Spinal cord (tissue), 10 donors: Measurements from ENCODE around the gene CRYBG1. TPM values are rescaled to one million over a fixed set of nuclear protein-coding genes. Genes with fewer than 3 reads are reported as not detected.
A peak's percentile ranks its signal among the peaks of the same experiment; 100 is the strongest.

Source experiments
- DNase-seq, 6 donors: peaks; one replicate each; pipeline versions ENCODE4 v3.0.0 to v3.0.0-alpha.2; 2013 to 2015; ENCODE audit warnings: low spot score in 6 of 6, low read depth in 4 of 6
- H3K27ac ChIP-seq: one replicate; pipeline ENCODE4 v1.5.1; 2013; ENCODE audit warnings: low read depth, low read length, control low read depth
- H3K27me3 ChIP-seq: one replicate; pipeline ENCODE4 v1.6.1; 2013; ENCODE audit warnings: low read length; ENCODE audit not compliant: control insufficient read depth, insufficient read depth
- H3K36me3 ChIP-seq: one replicate; pipeline ENCODE4 v1.6.1; 2013; ENCODE audit warnings: low read length; ENCODE audit not compliant: control insufficient read depth, insufficient read depth
- H3K4me1 ChIP-seq: one replicate; pipeline ENCODE4 v1.6.1; 2013; ENCODE audit warnings: low read length; ENCODE audit not compliant: control insufficient read depth, insufficient read depth
- H3K4me3 ChIP-seq: one replicate; pipeline ENCODE4 v1.5.1; 2013; ENCODE audit warnings: low read depth, low read length, control low read depth
- H3K9me3 ChIP-seq: one replicate; pipeline ENCODE4 v1.6.1; 2013; ENCODE audit warnings: low read length; ENCODE audit not compliant: control insufficient read depth, insufficient read depth
- WGBS: methylation state at CpG from one replicate; pipeline ENCODE4 v1.1.5; 2013; ENCODE audit warnings: missing lambda C conversion rate; ENCODE audit not compliant: insufficient coverage; 5-methylcytosine and 5-hydroxymethylcytosine counted together
- polyA plus RNA-seq, 2 donors: library from polyadenylated mRNA; unstranded; fragments of 120-200 nt; gene quantifications; one replicate each; pipeline ENCODE4 v1.2.1, GENCODE V29; 2013; ENCODE audit not compliant: insufficient read length in 2 of 2
- total RNA-seq, 2 donors: library from RNA; depleted of rRNA in 1 of 2; stranded (reverse); fragments of 120-200 nt in 1 of 2; fragments of >200 nt in 1 of 2; gene quantifications; one replicate each; pipeline versions ENCODE4 v1.2.3 to v1.2.4, GENCODE V29; 2013 to 2014
- donor health status: healthy.

Gene CRYBG1
- total and polyA plus RNA-seq, 4 donors: 0.97 to 3.4 (median 2.0) TPM

DNA sequence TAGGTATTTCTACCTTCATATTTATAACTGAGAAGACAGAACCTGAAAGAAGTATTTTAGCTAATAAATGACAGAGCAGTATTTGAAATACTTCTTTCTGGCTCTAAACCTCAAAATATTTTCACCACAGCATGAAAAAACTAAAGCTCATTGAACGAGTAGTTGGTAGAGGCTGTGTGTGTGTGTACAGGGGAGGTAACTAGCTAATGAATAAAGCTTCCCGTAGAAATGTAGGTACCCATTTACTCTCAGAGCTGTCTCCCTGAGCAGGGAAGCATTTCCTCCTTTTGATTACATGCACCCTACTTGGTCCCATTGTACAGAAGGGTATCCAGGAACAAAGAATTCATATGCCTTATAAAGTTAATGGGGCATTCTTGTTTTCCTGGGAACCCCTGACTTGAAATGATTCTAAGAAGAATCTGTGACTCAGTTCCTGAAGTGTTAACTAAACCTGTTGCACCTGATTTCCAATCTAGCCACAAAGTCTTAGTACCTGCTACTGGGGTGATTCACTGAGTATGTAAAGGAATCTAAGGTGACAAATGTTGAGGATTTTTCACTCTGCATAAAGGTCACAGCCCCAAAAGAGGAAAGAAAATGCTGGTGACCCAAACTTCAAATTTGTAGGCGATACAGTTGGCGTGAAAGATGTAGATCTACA, 12.5 kb downstream of the CRYBG1 start:
- no peak for DNase-seq
- no peak overlapping the region for H3K4me3 ChIP-seq
- no CpG with 5 or more reads among the region's 4 CpGs for WGBS
- no peaks in the 10 kb centered on the region for H3K9me3 ChIP-seq
- no peaks in the 10 kb centered on the region for H3K27me3 ChIP-seq
- no peaks in the 10 kb centered on the region for H3K36me3 ChIP-seq
- no peak overlapping the region for H3K27ac ChIP-seq
- H3K4me1 ChIP-seq: no peaks in the 10 kb centered on the region

DNA sequence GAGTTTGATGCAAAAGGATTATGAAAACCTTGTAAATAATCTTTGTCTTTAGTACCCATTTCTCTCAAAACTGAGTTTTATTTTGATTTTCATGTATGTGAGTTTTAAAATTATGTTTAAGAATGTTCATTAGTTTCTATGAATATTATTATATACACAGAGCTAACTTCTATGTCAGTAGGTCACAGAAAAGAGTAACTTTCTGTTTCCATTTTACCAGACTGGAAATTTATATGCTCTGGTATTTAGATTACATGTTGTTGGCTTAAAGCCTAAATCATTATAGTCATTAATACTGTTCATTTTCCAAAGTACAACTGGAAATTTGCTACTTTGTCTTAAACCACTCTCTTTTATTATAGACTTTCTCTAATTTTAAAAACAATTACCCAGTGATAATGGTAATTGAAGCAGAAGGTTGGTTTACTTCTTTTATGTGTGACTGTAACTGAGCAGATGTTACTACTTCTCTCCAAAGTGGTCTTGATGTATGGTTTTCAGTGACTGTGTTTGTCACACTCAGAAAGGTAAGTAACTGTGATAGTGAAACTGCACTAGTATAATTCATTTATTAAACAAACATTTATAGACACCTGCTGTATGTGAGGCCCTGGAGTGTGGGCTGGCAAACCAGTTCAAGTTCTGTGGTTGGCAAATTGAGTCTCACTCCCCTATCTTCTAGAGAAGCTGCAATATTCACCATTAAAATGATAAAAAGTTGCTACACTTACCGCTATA, 13.2 kb downstream of the CRYBG1 start:
- WGBS: no CpG with 5 or more reads among the region's 1 CpG
- Histone ChIP-seq H3K36me3 (no peaks in the 10 kb centered on the region), H3K9me3 (no peaks in the 10 kb centered on the region), H3K27me3 (no peaks in the 10 kb centered on the region), H3K4me1 (no peaks in the 10 kb centered on the region), H3K4me3 (no peak overlapping the region), H3K27ac (no peak overlapping the region)
- no peak for DNase-seq

DNA sequence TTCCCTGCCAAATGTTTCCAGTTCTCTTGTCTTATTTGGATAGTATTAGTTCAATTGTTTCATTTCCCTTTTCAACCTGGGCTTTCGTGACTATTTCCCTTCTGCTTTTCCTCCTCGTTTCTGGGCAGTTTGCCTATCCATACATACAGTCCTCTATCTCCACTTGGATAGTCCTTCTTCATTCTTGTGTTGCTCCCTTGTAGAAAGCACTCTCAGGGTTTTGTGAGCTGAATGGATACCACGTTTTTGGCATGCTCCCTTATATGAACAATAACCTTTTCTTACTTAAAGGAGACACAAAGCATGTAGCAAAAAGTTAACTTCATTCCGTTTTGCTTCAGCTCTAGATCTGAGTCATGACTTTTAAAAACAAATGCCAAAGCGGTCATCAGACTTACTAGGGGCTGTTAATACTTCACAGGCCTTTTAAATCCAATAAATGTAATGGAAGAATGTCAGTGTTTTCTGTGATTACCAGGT, 16.6 kb downstream of the CRYBG1 start:
- peak in 1 of 6 donors; percentile 14 for DNase-seq
- no peaks in the 10 kb centered on the region for H3K4me1 ChIP-seq
- no peak overlapping the region for H3K27ac ChIP-seq
- WGBS: 50% methylated on average over 2 of the region's 5 CpGs
- no peaks in the 10 kb centered on the region for H3K9me3 ChIP-seq
- no peak overlapping the region for H3K4me3 ChIP-seq
- H3K36me3 ChIP-seq: no peaks in the 10 kb centered on the region
- H3K27me3 ChIP-seq: no peaks in the 10 kb centered on the region

DNA sequence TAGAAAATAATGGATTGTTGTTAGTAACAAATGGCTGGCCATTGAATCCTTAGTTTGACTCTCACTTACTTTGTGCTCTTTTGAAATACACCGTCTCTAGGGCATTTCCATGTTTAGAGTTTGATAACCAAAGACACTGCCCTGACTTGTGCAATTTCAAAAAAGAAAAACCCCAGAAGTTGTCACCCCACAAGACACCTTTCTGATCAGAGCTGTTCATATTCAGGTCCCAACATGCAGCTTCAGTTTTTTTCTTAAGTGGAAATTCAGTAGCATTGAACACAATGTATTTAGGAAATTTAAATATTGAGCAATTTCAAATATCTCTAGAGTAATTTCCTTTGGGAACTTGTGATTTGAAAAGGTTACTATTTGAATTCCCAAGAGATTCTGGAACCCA, 19.4 kb downstream of the CRYBG1 start:
- no peaks in the 10 kb centered on the region for H3K4me1 ChIP-seq
- WGBS: 100% methylated on average over 1 of the region's 1 CpG
- H3K27me3 ChIP-seq: no peaks in the 10 kb centered on the region
- H3K27ac ChIP-seq: no peak overlapping the region
- no peaks in the 10 kb centered on the region for H3K36me3 ChIP-seq
- DNase-seq: no peak
- no peak overlapping the region for H3K4me3 ChIP-seq
- no peaks in the 10 kb centered on the region for H3K9me3 ChIP-seq

DNA sequence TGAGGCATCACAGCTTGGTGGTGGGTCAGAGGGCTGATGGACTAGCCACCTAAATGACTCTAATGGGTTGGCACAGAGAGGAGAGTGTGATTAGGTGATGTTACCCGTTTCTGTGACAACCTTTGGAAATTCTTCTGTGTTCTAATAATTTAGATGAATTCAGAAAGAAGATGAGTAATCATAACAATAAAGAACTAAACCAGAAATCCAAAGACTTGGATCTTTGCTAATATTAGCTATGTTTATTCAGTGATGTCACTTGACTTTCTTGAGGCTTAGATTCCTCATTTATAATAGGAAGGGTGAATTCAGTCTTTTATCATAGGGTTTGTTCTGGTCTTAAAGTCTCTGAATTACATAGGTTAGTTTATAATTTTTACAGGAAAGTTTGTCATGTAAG, 19.9 kb downstream of the CRYBG1 start:
- no peaks in the 10 kb centered on the region for H3K27me3 ChIP-seq
- no peak for DNase-seq
- no CpG with 5 or more reads among the region's 1 CpG for WGBS
- H3K4me1 ChIP-seq: no peaks in the 10 kb centered on the region
- no peaks in the 10 kb centered on the region for H3K9me3 ChIP-seq
- no peak overlapping the region for H3K27ac ChIP-seq
- H3K4me3 ChIP-seq: no peak overlapping the region
- no peaks in the 10 kb centered on the region for H3K36me3 ChIP-seq

DNA sequence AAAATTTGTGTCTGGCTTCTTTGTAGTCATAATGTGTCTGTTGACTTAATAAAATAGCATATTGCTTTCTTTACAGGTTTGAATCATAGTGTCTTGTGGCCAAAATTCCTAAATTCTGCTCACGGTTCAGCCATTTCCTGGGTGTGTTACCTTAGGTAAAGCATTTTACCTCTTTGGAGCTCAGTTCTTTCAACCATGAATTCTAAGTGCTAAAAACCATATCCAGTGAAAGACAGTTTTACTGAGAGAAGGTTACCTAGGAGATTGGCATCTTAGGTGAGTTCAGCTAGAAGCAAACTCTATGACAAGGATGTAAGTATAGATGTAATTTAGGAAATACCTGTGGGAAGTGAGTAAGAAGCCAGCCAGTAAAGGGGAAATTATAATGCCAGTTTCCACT, 20.7 kb downstream of the CRYBG1 start:
- H3K4me1 ChIP-seq: no peaks in the 10 kb centered on the region
- H3K4me3 ChIP-seq: no peak overlapping the region
- no peak for DNase-seq
- WGBS: 100% methylated on average over 1 of the region's 1 CpG
- no peak overlapping the region for H3K27ac ChIP-seq
- no peaks in the 10 kb centered on the region for H3K36me3 ChIP-seq
- no peaks in the 10 kb centered on the region for H3K9me3 ChIP-seq
- H3K27me3 ChIP-seq: no peaks in the 10 kb centered on the region

DNA sequence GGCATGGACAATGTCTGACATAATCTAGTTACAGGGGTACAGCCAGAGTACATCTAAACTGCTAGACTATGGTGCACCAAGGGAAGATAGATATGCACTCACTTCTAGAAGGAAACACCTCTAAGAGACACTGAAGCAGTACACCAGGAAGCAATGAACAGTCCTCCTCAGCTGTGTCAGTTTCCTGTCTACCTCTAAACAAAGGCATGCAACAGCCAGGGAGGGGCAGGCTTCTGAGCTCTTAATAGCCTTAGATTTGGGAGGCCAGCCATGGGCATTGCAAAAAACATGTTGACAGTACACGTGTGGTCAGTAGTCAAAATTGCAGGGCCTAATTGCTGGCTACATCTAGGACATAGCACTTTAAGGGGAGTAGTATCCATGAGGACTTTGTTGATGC, 21.4 kb downstream of the CRYBG1 start:
- H3K27me3 ChIP-seq: no peaks in the 10 kb centered on the region
- no peak overlapping the region for H3K4me3 ChIP-seq
- H3K9me3 ChIP-seq: no peaks in the 10 kb centered on the region
- DNase-seq: no peak
- no peaks in the 10 kb centered on the region for H3K4me1 ChIP-seq
- no peak overlapping the region for H3K27ac ChIP-seq
- H3K36me3 ChIP-seq: no peaks in the 10 kb centered on the region
- 50% methylated on average over 1 of the region's 1 CpG for WGBS

DNA sequence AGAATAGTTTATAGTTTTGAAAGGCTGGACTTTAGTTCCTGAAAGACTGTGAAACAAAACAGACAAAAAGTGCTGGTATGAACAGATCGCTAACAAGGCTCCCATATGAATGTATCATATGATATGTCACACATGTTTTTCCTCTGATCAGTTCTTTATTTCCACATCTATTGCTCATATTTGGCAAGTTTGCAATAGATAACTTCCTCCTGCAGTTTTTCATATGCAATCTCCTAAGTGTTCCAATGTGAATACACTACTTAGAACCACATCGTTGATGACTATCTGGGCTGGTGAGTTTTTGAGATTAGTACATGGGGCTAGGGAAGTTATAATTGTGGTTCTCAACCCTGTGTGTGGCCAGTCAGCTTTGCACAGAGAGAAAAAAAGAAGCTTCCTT, 23.1 kb downstream of the CRYBG1 start:
- Histone ChIP-seq H3K4me3 (no peak overlapping the region), H3K27ac (no peak overlapping the region), H3K9me3 (no peaks in the 10 kb centered on the region), H3K4me1 (no peaks in the 10 kb centered on the region), H3K27me3 (no peaks in the 10 kb centered on the region), H3K36me3 (no peaks in the 10 kb centered on the region)
- DNase-seq: no peak
- WGBS: no CpG with 5 or more reads among the region's 2 CpGs

DNA sequence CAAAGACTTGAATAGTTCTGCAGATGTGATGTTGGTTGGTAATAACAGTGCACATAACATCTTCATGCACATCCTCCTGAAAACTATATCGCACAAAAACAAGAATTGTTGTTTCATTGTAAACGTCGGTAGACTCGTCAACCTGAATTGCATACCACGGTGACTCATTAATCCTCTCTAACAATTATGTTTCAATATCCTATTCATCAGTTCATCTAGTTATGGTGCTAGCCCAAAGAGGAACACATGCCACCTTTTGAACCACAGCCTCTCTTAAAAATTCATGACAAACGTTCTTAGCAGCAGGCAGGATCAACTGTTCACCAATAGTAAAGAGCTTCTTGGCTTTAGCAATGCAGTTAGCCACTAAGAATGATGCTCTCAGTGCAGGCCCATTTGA, 25.0 kb downstream of the CRYBG1 start:
- DNase-seq: no peak
- H3K27ac ChIP-seq: no peak overlapping the region
- no peak overlapping the region for H3K4me3 ChIP-seq
- no peaks in the 10 kb centered on the region for H3K4me1 ChIP-seq
- no peaks in the 10 kb centered on the region for H3K9me3 ChIP-seq
- no peaks in the 10 kb centered on the region for H3K27me3 ChIP-seq
- H3K36me3 ChIP-seq: no peaks in the 10 kb centered on the region
- 91% methylated on average over 6 of the region's 6 CpGs for WGBS

DNA sequence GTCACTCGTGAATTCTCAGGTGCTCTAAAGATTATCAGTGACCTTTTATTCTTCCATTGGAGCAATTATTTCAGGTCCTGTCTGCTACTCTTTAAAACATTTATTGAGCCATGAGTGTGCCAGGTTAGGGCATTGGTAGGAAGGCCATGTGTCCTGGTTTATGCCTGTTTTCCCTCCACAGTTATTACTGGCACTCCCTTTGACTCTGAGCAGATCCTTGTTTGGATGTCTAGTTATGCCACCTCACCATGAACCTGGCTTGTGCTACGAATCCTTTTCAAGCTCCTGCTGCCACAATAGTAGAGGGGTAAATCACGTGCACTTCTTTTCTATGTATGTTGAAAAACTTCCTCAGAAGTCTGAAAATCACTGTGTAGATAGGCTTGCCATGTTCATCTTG, 27.4 kb downstream of the CRYBG1 start:
- H3K9me3 ChIP-seq: no peaks in the 10 kb centered on the region
- no peak for DNase-seq
- H3K27ac ChIP-seq: no peak overlapping the region
- WGBS: 80% methylated on average over 1 of the region's 3 CpGs
- H3K36me3 ChIP-seq: no peaks in the 10 kb centered on the region
- H3K27me3 ChIP-seq: no peaks in the 10 kb centered on the region
- H3K4me1 ChIP-seq: no peaks in the 10 kb centered on the region
- no peak overlapping the region for H3K4me3 ChIP-seq
